B cell (primary cell): Measurements from ENCODE around the gene STT3A. TPM values are rescaled to one million over a fixed set of nuclear protein-coding genes. Genes with fewer than 3 reads are reported as not detected.

Experiments used
- ATAC-seq: fragments of 200-7000 bp; cut with Tn5 transposase; one replicate; pipeline ENCODE4 v1.10.0; 2021; ENCODE audit warnings: low read depth, mild to moderate bottlenecking, moderate number of reproducible peaks, moderate library complexity
- CTCF ChIA-PET: fragments of 350-600 bp; sonication (Branson Sonifier 250); formaldehyde crosslinking; loops from one replicate; lab custom pipeline; 2021; ENCODE audit warnings: antibody characterized with exemption, inconsistent platforms; lab: Charles Lee
- POLR2A ChIA-PET: fragments of 350-600 bp; sonication (Branson Sonifier 250); formaldehyde crosslinking; loops from one replicate; lab custom pipeline; 2021; ENCODE audit warnings: antibody characterized with exemption; lab: Charles Lee
- DNase-seq: peaks from one replicate; pipeline ENCODE4 v3.0.0; 2013
- H2AFZ ChIP-seq: 2 replicates; pipeline ENCODE4 v1.6.1; 2012; ENCODE audit warnings: mild to moderate bottlenecking, low read depth, low read length; ENCODE audit not compliant: insufficient read depth, poor library complexity, severe bottlenecking
- H3K27ac ChIP-seq, 2 donors: 1 replicate in 1 of 2; 2 replicates in 1 of 2; pipeline ENCODE4 v1.5.1; 2012 to 2013; ENCODE audit warnings: low read length in 2 of 2, mild to moderate bottlenecking in 2 of 2, moderate library complexity in 1 of 2
- H3K27me3 ChIP-seq, 4 experiments: fragments of 200-600 bp in 1 of 4; sonication (generic) in 1 of 4; replicated peaks in 1 of 4; 1 replicate in 2 of 4; 2 replicates in 2 of 4; pipeline versions ENCODE4 v1.6.1 to v1.7.0; 2013 to 2016; ENCODE audit warnings: low read length in 3 of 4, mild to moderate bottlenecking in 2 of 4, mixed read lengths in 1 of 4, moderate library complexity in 1 of 4; ENCODE audit not compliant: insufficient read depth in 4 of 4, control insufficient read depth in 3 of 4; ENCODE audit errors: control extremely low read depth in 1 of 4
- H3K36me3 ChIP-seq, 2 experiments: replicated peaks in 1 of 2; 1 replicate in 1 of 2; 2 replicates in 1 of 2; pipeline versions ENCODE4 v1.6.1 to v1.7.1; 2013; ENCODE audit warnings: low read length in 1 of 2; ENCODE audit not compliant: insufficient read depth in 2 of 2, control insufficient read depth in 1 of 2; ENCODE audit errors: control extremely low read depth in 1 of 2, extremely low read depth in 1 of 2
- H3K4me1 ChIP-seq, 2 donors: fragments of 200-600 bp in 1 of 2; sonication (generic) in 1 of 2; 1 replicate in 1 of 2; 2 replicates in 1 of 2; pipeline versions ENCODE4 v1.5.1 to v1.6.1; 2013 to 2017; ENCODE audit warnings: low read length in 2 of 2; ENCODE audit not compliant: control insufficient read depth in 2 of 2, insufficient read depth in 2 of 2
- H3K4me2 ChIP-seq: replicated peaks from 2 replicates; pipeline ENCODE3; 2012; ENCODE audit warnings: mild to moderate bottlenecking, low read depth, low read length; ENCODE audit not compliant: poor library complexity, severe bottlenecking
- H3K4me3 ChIP-seq, 5 experiments: fragments of 200-600 bp in 1 of 5; sonication (generic) in 1 of 5; 1 replicate in 3 of 5; 2 replicates in 2 of 5; pipeline versions ENCODE4 v1.5.1 to v1.7.0; 2011 to 2016; ENCODE audit warnings: low read length in 4 of 5, mild to moderate bottlenecking in 4 of 5, low read depth in 2 of 5, control low read depth in 1 of 5, moderate library complexity in 1 of 5; ENCODE audit not compliant: insufficient read depth in 1 of 5; ENCODE audit errors: control extremely low read depth in 1 of 5, extremely low read depth in 1 of 5
- H3K79me2 ChIP-seq: fragments of 200-600 bp; sonication (generic); one replicate; pipeline ENCODE4 v1.6.0; 2016; ENCODE audit warnings: low read length; ENCODE audit not compliant: control insufficient read depth, insufficient read depth
- H3K9ac ChIP-seq: fragments of 200-600 bp; sonication (generic); 2 replicates; pipeline ENCODE4 v1.6.1; 2017; ENCODE audit warnings: mild to moderate bottlenecking, low read length, moderate library complexity
- H3K9me3 ChIP-seq, 3 donors: one replicate each; pipeline versions ENCODE4 v1.6.1 to v1.7.1; 2013; ENCODE audit warnings: low read length in 2 of 3; ENCODE audit not compliant: control insufficient read depth in 2 of 3, insufficient read depth in 1 of 3; ENCODE audit errors: control extremely low read depth in 1 of 3
- H4K20me1 ChIP-seq: 2 replicates; pipeline ENCODE4 v1.6.0; 2012; ENCODE audit warnings: mild to moderate bottlenecking, low read length; ENCODE audit not compliant: insufficient read depth, control insufficient read depth, poor library complexity, severe bottlenecking
- H3K27ac Mint-ChIP-seq: one replicate; pipeline ENCODE4 v1.8.0; 2021; ENCODE audit warnings: mixed read lengths
- H3K27me3 Mint-ChIP-seq: one replicate; pipeline ENCODE4 v1.8.0; 2021; ENCODE audit warnings: mixed read lengths
- H3K4me1 Mint-ChIP-seq: one replicate; pipeline ENCODE4 v1.8.0; 2021; ENCODE audit warnings: mixed read lengths
- H3K4me3 Mint-ChIP-seq: one replicate; pipeline ENCODE4 v1.8.0; 2021; ENCODE audit warnings: mixed read lengths
- H3K9me3 Mint-ChIP-seq: one replicate; pipeline ENCODE4 v1.8.0; 2022; ENCODE audit warnings: mixed read lengths; ENCODE audit not compliant: insufficient read depth
- EZH2 ChIP-seq: IDR thresholded peaks from 2 replicates; pipeline ENCODE4 v1.6.1; 2012; ENCODE audit warnings: borderline replicate concordance, low read depth, mild to moderate bottlenecking, moderate library complexity, low read length; ENCODE audit not compliant: insufficient read depth, poor library complexity, severe bottlenecking
- WGBS: methylation state at CpG from one replicate; pipeline ENCODE4 v1.1.5; 2013; ENCODE audit warnings: missing lambda C conversion rate; ENCODE audit not compliant: insufficient coverage; 5-methylcytosine and 5-hydroxymethylcytosine counted together
- intact Hi-C: fragments of 100-400 bp; cut with micrococcal nuclease; formaldehyde crosslinking; loops from one replicate; pipeline ENCODE4 v1.10.0; 2022
- polyA plus RNA-seq: library from polyadenylated mRNA; depleted of rRNA; stranded (reverse); fragments of >200 nt; gene quantifications from 2 replicates; pipeline ENCODE4 v1.2.3, GENCODE V29; 2012
- total RNA-seq, 2 donors: library from RNA; stranded (reverse); fragments of 120-200 nt in 1 of 2; gene quantifications; 1 replicate in 1 of 2; 2 replicates in 1 of 2; pipeline versions ENCODE4 v1.2.3 to v1.2.4, GENCODE V29; 2013 to 2022
- TF ChIP-seq, protein P1 (sequence below): fragments of 200-600 bp; IDR thresholded peaks from one replicate; pipeline ENCODE4 v1.8.0; 2022; ENCODE audit warnings: antibody characterized with exemption, mild to moderate bottlenecking

Gene STT3A
- total and polyA plus RNA-seq, 2 donors (not counting 1 experiment from before 2014, with no cell fraction given) = 29.7 to 78.4 TPM

DNA sequence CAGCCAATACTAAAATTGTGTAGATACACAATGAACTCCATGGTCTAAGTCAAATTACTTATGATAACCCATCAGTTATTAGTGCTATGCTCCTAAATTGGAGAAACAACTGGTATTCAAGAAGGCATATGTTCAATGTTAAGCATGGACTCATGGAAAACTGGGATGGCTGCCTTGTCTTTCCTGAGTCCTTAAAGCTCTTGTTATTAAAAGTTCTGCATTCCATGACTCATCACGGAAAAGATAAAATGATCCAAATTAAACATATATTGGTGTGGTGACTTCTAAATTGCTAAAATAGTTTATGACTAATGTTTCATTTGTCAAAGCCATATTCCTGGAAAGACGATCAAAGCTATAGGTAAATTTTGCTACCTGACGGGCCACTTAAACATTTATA, 32.8 kb upstream of the STT3A start:
- Histone ChIP-seq H2AFZ (no peak overlapping the region), H3K4me2 (no peak overlapping the region), H3K9me3 (peaks cover 2 to 6% (median 2%) of the 10 kb centered on the region in 3 donors), H4K20me1 (no peaks in the 10 kb centered on the region), H3K27ac (no peak overlapping the region), H3K4me1 (no peaks in the 10 kb centered on the region), H3K36me3 (no peaks in the 10 kb centered on the region), H3K4me3 (no peak overlapping the region), H3K9ac (no peak overlapping the region), H3K27me3 (no peaks in the 10 kb centered on the region), H3K79me2 (no peaks in the 10 kb centered on the region)
- POLR2A ChIA-PET = no interaction called here
- no peak for TF ChIP-seq EZH2
- TF ChIP-seq, protein P1, sequence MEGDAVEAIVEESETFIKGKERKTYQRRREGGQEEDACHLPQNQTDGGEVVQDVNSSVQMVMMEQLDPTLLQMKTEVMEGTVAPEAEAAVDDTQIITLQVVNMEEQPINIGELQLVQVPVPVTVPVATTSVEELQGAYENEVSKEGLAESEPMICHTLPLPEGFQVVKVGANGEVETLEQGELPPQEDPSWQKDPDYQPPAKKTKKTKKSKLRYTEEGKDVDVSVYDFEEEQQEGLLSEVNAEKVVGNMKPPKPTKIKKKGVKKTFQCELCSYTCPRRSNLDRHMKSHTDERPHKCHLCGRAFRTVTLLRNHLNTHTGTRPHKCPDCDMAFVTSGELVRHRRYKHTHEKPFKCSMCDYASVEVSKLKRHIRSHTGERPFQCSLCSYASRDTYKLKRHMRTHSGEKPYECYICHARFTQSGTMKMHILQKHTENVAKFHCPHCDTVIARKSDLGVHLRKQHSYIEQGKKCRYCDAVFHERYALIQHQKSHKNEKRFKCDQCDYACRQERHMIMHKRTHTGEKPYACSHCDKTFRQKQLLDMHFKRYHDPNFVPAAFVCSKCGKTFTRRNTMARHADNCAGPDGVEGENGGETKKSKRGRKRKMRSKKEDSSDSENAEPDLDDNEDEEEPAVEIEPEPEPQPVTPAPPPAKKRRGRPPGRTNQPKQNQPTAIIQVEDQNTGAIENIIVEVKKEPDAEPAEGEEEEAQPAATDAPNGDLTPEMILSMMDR = no peak
- CTCF ChIA-PET = no interaction called here
- Mint-ChIP-seq H3K9me3 (peaks cover 5% of the 10 kb centered on the region), H3K4me3 (no peak overlapping the region), H3K27ac (no peak overlapping the region), H3K27me3 (no peaks in the 10 kb centered on the region), H3K4me1 (no peaks in the 10 kb centered on the region)
- intact Hi-C loops = loop anchor here (10.0 kb wide), 1 partner anchor 485 kb away; no protein-coding TSS in a partner anchor
- no CpG with 5 or more reads among the region's 3 CpGs for WGBS
- DNase-seq (no peak), ATAC-seq (no peak)

- Histone ChIP-seq H4K20me1 (no peaks in the 10 kb centered on the region), H3K4me2 (no peak overlapping the region), H3K4me1 (no peaks in the 10 kb centered on the region), H3K36me3 (no peaks in the 10 kb centered on the region), H3K27ac (no peak overlapping the region), H3K79me2 (no peaks in the 10 kb centered on the region), H3K27me3 (no peaks in the 10 kb centered on the region), H2AFZ (no peak overlapping the region), H3K9me3 (peaks cover 0 to 5% (median 0%) of the 10 kb centered on the region in 3 donors), H3K9ac (no peak overlapping the region), H3K4me3 (no peak overlapping the region)
- no CpG with 5 or more reads among the region's 1 CpG for WGBS
- intact Hi-C loops = loop anchor here (10.0 kb wide), 1 partner anchor 487 kb away; no protein-coding TSS in a partner anchor
- ATAC-seq (no peak), DNase-seq (no peak)
- ChIA-PET POLR2A (no interaction called here), CTCF (interaction anchor here (1.9 kb wide), 1 partner anchor 63 kb away, joined by 5 read pairs; the partner anchor contains the start of gene CHEK1)
- no peak overlapping the region for H3K27ac Mint-ChIP-seq
- H3K4me3 Mint-ChIP-seq = no peak overlapping the region
- TF ChIP-seq, protein P1 = no peak
- TF ChIP-seq EZH2 = no peak
- no peaks in the 10 kb centered on the region for H3K9me3 Mint-ChIP-seq
- H3K4me1 Mint-ChIP-seq = no peaks in the 10 kb centered on the region
- no peaks in the 10 kb centered on the region for H3K27me3 Mint-ChIP-seq
These were observed 30.7 kb upstream of the STT3A start for GRCh38 chr11:125561924-125562323.
